GM21526 (cell line): ENCODE data around the gene FEN1.

ENCODE experiments used
- ATAC-seq: cut with Tn5 transposase; IDR thresholded peaks from one replicate; pipeline ENCODE4 v1.9.1; 2021; ENCODE audit warnings: moderate library complexity; ENCODE audit not compliant: unreplicated experiment, low FRiP score

The FEN1 gene

GRCh38 chr11:61774411-61774810, 18.3 kb upstream of the FEN1 start:
- no peak for ATAC-seq

- no peak for ATAC-seq
Observed at GRCh38 chr11:61775106-61775505, 17.6 kb upstream of the FEN1 start.

- no peak for ATAC-seq
Observed at GRCh38 chr11:61775606-61776554, 16.8 kb upstream of the FEN1 start.

- ATAC-seq = no peak
Observed at GRCh38 chr11:61776561-61777075, 16.1 kb upstream of the FEN1 start.

GRCh38 chr11:61777234-61778090, 15.2 kb upstream of the FEN1 start:
- no peak for ATAC-seq

GRCh38 chr11:61778357-61778886, 14.3 kb upstream of the FEN1 start:
- no peak for ATAC-seq

- ATAC-seq = no peak
Observed at GRCh38 chr11:61778920-61779650, 13.6 kb upstream of the FEN1 start.

GRCh38 chr11:61779666-61780525, 12.8 kb upstream of the FEN1 start:
- ATAC-seq = no peak

GRCh38 chr11:61780581-61781162, 12.0 kb upstream of the FEN1 start:
- no peak for ATAC-seq

GRCh38 chr11:61781585-61781984, 11.1 kb upstream of the FEN1 start:
- no peak for ATAC-seq

- no peak for ATAC-seq
Observed at GRCh38 chr11:61782299-61782698, 10.4 kb upstream of the FEN1 start.

- no peak for ATAC-seq
Observed at GRCh38 chr11:61782841-61783240, 9.9 kb upstream of the FEN1 start.

GRCh38 chr11:61783717-61784505, 8.8 kb upstream of the FEN1 start:
- no peak for ATAC-seq

GRCh38 chr11:61784506-61784805, 8.3 kb upstream of the FEN1 start:
- ATAC-seq = no peak

GRCh38 chr11:61785837-61786402, 6.8 kb upstream of the FEN1 start:
- no peak for ATAC-seq

- ATAC-seq = no peak
Observed at GRCh38 chr11:61787928-61788491, 4.7 kb upstream of the FEN1 start.

GRCh38 chr11:61791737-61792309, 888 bp upstream of the FEN1 start:
- no peak for ATAC-seq
